NT2/D1 (cell line): ENCODE results near the gene SMU1.

Experiments used
- DNase-seq: peaks from one replicate; pipeline ENCODE4 v3.0.0-alpha.2; 2011; ENCODE audit warnings: low read depth, low spot score
- H3K27me3 ChIP-seq: 2 replicates; pipeline ENCODE4 v1.6.0; 2011; ENCODE audit warnings: mild to moderate bottlenecking; ENCODE audit not compliant: insufficient read length, insufficient read depth
- H3K36me3 ChIP-seq: 2 replicates; pipeline ENCODE4 v1.6.1; 2011; ENCODE audit warnings: mild to moderate bottlenecking, low read length, mixed read lengths; ENCODE audit not compliant: insufficient read depth, insufficient read length
- H3K4me1 ChIP-seq: 2 replicates; pipeline ENCODE4 v1.5.1; 2011; ENCODE audit not compliant: insufficient read depth, insufficient read length
- H3K4me3 ChIP-seq: 2 replicates; pipeline ENCODE4 v1.5.1; 2011; ENCODE audit warnings: low read depth; ENCODE audit not compliant: insufficient read length
- H3K9ac ChIP-seq: 2 replicates; pipeline ENCODE4 v1.6.0; 2011; ENCODE audit warnings: low read depth; ENCODE audit not compliant: insufficient read length
- H3K9me3 ChIP-seq: 2 replicates; pipeline ENCODE4 v1.5.1; 2011; ENCODE audit warnings: mild to moderate bottlenecking, low read length; ENCODE audit not compliant: insufficient read depth
- SUZ12 ChIP-seq: IDR thresholded peaks from 2 replicates; pipeline ENCODE4 v1.6.1; 2011; ENCODE audit not compliant: insufficient read length, insufficient read depth; ENCODE audit errors: extremely low read depth
- YY1 ChIP-seq: IDR thresholded peaks from 2 replicates; pipeline ENCODE4 v1.6.1; 2011; ENCODE audit not compliant: insufficient read length, insufficient read depth
- ZNF274 ChIP-seq: IDR thresholded peaks from 2 replicates; pipeline ENCODE4 v1.6.1; 2011; ENCODE audit warnings: mild to moderate bottlenecking, low read depth, low read length

The SMU1 gene

DNA sequence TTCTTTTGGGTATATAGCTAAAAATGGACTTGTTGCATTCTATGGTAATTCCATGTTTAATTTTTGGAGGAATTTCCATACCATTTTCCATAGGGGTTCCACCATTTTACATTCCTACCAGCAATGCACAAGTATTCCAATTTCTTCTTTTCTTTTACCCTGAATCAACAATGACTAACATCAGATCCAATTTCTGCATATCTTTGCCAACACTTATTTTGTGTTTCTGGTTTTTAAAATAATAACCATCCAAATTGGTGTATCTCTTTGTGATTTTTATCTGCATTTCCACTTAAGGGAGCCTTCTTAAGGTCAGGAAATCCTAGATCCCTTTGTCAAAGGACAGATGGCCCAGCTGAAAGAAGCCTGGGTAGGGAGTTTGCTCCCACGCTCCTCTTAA, 29.5 kb upstream of the SMU1 start:
- H3K4me3 ChIP-seq = no peak overlapping the region
- DNase-seq = no peak
- H3K27me3 ChIP-seq = no peaks in the 10 kb centered on the region
- peaks cover 10% of the 10 kb centered on the region for H3K4me1 ChIP-seq
- H3K9ac ChIP-seq = no peak overlapping the region
- no peak for TF ChIP-seq SUZ12
- TF ChIP-seq ZNF274 = no peak
- TF ChIP-seq YY1 = no peak
- H3K36me3 ChIP-seq = peaks cover 10% of the 10 kb centered on the region
- H3K9me3 ChIP-seq = peaks cover 20% of the 10 kb centered on the region; the same call in 1 of the 2 replicates

DNA sequence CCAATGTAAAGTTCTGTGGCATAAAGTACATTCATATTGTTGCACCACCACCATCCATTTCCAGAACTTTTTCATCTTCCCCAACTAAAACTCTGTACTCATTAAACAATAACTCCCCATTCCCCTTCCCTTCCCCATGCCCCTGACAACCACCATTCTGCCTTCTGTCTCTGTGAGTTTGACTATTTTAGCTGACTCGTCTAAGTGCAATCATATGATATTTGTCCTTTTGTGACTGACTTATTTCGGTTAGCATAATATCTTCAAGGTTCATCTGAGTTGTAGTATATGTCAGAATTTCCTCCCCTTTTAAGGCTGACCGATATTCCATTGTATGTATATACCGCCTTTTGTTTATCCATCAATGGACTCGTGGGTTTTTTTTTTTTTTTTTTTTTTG, 29.0 kb upstream of the SMU1 start:
- Histone ChIP-seq H3K4me3 (no peak overlapping the region), H3K9me3 (peaks cover 17% of the 10 kb centered on the region; the same call in 1 of the 2 replicates), H3K27me3 (no peaks in the 10 kb centered on the region), H3K4me1 (peaks cover 10% of the 10 kb centered on the region), H3K36me3 (peaks cover 6% of the 10 kb centered on the region), H3K9ac (no peak overlapping the region)
- no peak for DNase-seq
- no peak for TF ChIP-seq SUZ12
- TF ChIP-seq ZNF274 = no peak
- no peak for TF ChIP-seq YY1

DNA sequence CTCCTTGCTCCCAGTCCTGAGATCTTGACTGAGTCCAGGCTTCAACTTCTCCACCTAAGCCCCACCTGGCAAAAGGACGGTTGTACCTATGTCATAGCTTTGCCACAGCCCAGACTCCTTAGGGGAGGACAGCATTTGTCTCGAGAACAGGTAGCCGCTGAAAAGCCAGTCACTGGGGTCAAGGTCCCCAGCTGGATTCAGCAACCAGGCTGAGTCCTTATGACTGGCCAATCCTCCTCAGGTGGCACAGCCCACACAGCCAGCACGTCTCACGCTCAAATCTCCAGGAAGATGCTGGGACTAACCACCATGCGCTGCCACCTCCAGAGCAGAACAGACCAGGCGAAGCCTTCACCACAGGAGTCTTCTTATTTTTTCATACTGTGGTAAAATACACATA, 27.9 kb upstream of the SMU1 start:
- Histone ChIP-seq H3K27me3 (no peaks in the 10 kb centered on the region), H3K36me3 (no peaks in the 10 kb centered on the region), H3K4me3 (no peak overlapping the region), H3K4me1 (peaks cover 10% of the 10 kb centered on the region), H3K9me3 (peaks cover 6% of the 10 kb centered on the region; the same call in 1 of the 2 replicates), H3K9ac (no peak overlapping the region)
- no peak for DNase-seq
- TF ChIP-seq SUZ12 (no peak), ZNF274 (no peak), YY1 (no peak)

DNA sequence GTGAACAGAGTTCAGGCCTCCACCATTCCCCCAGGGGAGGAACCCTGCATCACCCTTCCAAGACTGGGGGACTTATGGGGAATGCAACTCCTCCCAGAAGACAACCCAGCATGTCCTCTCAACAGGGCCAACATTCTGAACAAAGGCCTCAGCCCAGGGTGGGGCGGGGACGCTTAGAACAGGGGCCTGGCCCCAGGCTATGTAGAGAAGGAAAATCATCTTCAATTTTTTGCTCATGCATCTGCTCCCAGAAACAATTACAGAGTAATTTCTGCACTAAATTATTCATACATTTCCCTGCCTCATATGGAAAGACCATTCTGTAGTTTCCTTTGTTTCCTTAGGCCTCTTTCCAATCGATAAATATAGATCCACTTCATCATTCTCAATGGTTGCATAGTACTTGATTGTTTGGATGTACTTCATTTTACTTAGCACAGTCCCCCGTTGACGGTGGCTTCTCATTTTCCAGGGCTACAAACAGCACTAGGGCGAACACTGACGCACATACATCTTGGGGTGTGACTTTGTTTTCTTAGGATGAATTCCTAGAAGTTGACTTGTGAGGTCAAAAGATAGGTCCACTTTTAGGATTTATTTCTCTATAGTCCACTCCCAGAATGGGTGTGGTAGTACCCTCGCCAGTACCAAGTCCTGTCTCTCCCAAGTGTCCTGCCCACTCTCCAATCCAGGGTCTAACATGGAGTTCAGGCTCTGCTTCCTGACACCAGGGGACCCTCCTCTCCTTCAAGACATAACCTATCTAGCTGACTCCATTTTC, 27.2 kb upstream of the SMU1 start:
- peaks cover 10% of the 10 kb centered on the region for H3K4me1 ChIP-seq
- no peak overlapping the region for H3K9ac ChIP-seq
- H3K4me3 ChIP-seq = no peak overlapping the region
- DNase-seq = no peak
- no peaks in the 10 kb centered on the region for H3K36me3 ChIP-seq
- TF ChIP-seq ZNF274 (no peak), YY1 (no peak), SUZ12 (no peak)
- H3K9me3 ChIP-seq = no peaks in the 10 kb centered on the region
- H3K27me3 ChIP-seq = no peaks in the 10 kb centered on the region

DNA sequence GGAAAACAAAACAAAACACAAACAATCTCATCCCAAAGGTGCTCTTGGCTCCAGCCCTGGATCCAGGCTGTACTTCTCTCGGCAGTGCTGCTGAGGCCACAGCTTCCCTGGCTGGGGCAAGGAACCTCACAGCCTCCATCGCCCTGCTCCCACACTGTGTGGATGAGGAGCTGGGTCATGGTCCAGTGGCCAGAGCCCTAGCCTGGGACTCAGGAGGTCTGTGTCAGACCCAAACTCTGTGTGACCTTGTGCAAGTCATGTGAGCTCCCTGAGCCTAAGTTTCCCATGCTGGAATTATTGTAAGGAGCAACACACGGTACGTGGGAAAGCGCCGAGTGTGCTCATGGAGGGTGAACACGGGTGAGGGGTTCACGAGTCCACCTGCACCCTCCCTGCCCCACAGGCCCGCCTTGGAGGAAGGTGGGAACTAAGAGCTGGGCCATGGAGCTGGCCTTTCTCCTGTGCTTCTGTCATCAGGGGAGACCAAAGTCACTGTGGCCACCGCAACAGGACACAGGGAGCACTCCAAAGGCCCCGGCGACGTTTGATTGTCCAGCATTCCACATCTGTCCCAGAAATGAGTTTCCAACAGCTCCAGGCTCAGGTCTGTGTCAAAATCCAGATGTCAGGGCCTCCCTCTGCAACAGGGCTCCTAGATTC, 26.2 kb upstream of the SMU1 start:
- DNase-seq = no peak
- H3K4me3 ChIP-seq = no peak overlapping the region
- no peaks in the 10 kb centered on the region for H3K27me3 ChIP-seq
- TF ChIP-seq YY1 (no peak), SUZ12 (no peak), ZNF274 (no peak)
- H3K36me3 ChIP-seq = no peaks in the 10 kb centered on the region
- H3K9ac ChIP-seq = no peak overlapping the region
- no peaks in the 10 kb centered on the region for H3K9me3 ChIP-seq
- H3K4me1 ChIP-seq = peaks cover 9% of the 10 kb centered on the region

DNA sequence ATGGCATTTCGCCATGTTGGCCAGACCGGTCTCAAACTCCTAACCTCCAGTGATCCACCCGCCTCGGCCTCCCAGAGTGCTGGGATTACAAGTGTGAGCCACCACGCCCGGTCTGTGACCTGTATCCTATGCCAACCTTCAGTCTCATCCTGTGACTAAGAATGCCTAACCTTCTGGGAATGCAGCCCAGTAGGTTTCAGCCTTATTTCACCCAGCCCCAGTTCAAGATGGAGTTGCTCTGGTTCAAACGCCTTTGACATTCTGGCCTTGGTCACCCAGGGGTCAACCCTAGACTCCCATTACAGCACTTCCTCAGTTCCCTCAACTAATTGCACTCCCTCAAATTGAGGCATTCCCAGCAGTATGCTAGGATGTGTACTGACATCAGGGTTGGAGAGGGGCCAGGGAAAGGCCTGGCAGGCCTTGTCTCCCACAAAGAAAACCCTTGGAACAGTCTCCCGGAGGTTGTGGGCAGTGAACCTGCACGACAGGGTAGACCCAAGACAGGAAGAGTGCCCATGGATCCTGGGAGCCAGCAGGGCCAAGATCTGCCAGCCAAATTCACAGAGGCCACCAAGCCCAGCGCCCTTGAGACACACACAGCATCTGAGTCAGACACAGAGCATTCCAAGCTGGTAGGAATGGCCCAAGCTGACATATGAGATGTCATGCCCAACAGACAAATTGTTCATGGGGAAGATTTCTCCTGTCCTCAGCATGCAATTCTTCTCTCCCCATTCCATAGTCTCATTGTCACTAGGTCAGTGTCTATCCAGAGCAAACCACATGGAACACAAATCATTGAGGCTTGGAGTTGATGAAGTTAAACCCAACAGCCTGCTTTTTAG, 24.9 kb upstream of the SMU1 start:
- DNase-seq = no peak
- no peak for TF ChIP-seq ZNF274
- TF ChIP-seq SUZ12 = no peak
- TF ChIP-seq YY1 = no peak
- Histone ChIP-seq H3K36me3 (no peaks in the 10 kb centered on the region), H3K4me3 (no peak overlapping the region), H3K9ac (no peak overlapping the region), H3K9me3 (no peaks in the 10 kb centered on the region), H3K27me3 (no peaks in the 10 kb centered on the region), H3K4me1 (peaks cover 5% of the 10 kb centered on the region)

DNA sequence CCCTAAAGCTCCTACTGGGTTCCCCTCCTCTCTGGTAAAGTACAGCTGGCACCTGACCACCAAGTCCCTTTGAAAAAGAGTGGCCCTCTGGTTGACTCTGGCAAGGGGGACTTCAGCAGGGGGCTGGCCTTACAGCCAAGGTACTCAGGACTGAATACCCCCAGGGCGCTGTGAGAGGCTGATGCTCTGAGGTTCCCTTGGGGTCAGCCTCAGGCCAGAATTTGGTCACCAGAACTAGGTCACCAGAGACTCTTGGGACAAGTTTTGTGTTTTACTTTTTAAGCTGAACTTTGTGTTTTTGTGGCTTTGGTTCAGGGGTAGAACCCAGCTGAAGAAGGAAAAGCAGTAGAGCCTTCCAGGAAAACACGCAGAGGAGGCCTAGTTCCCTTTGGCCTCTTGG, 23.3 kb upstream of the SMU1 start:
- no peaks in the 10 kb centered on the region for H3K36me3 ChIP-seq
- no peaks in the 10 kb centered on the region for H3K9me3 ChIP-seq
- TF ChIP-seq SUZ12 = no peak
- TF ChIP-seq YY1 = no peak
- no peak for TF ChIP-seq ZNF274
- no peak overlapping the region for H3K9ac ChIP-seq
- peaks cover 5% of the 10 kb centered on the region for H3K4me1 ChIP-seq
- no peaks in the 10 kb centered on the region for H3K27me3 ChIP-seq
- no peak for DNase-seq
- no peak overlapping the region for H3K4me3 ChIP-seq
